AG04449 (cell line): Measurements from ENCODE around the gene FBXW8.

Source experiments
- CTCF ChIA-PET: fragments of 350-600 bp; formaldehyde crosslinking; extraction: SDS; loops from one replicate; lab custom pipeline; 2021; ENCODE audit warnings: antibody characterized with exemption; lab: Yijun Ruan, JAX
- POLR2A ChIA-PET: fragments of 400-600, 350-600 bp; formaldehyde crosslinking; extraction: SDS; loops from one replicate; lab custom pipeline; 2020; ENCODE audit warnings: antibody characterized with exemption, inconsistent platforms; lab: Yijun Ruan, JAX
- DNase-seq: peaks from one replicate; pipeline ENCODE4 v3.0.0-alpha.2; 2010; ENCODE audit warnings: low read depth, low spot score
- H3K4me3 ChIP-seq: 2 replicates; pipeline ENCODE4 v1.5.1; 2011; ENCODE audit warnings: low read depth, mild to moderate bottlenecking, control low read depth, low read length
- CTCF ChIP-seq: IDR thresholded peaks from one replicate; pipeline ENCODE4 v1.5.1; 2011; ENCODE audit warnings: mild to moderate bottlenecking, moderate library complexity, low read length, control low read depth, inconsistent platforms; ENCODE audit not compliant: insufficient read depth; ENCODE audit errors: missing control alignments

The FBXW8 gene

GRCh38 chr12:117034249-117034648 is 123.5 kb downstream of the FBXW8 start:
- no peak for TF ChIP-seq CTCF
- CTCF ChIA-PET = interaction anchor here (1.1 to 2.6 kb wide), 2 partner anchors 9 to 11 kb away, joined by 4 to 20 read pairs; no protein-coding TSS in a partner anchor
- no peak for DNase-seq
- POLR2A ChIA-PET = no interaction called here
- H3K4me3 ChIP-seq = no peak overlapping the region

- DNase-seq = no peak
- no peak overlapping the region for H3K4me3 ChIP-seq
- TF ChIP-seq CTCF = no peak
- CTCF ChIA-PET = interaction anchor here (2.6 kb wide), 1 partner anchor 9 kb away, joined by 20 read pairs; no protein-coding TSS in a partner anchor
- POLR2A ChIA-PET = no interaction called here
Observed at GRCh38 chr12:117034701-117035151, 124.0 kb downstream of the FBXW8 start.

GRCh38 chr12:117035287-117035686 is 124.5 kb downstream of the FBXW8 start:
- ChIA-PET CTCF (interaction anchor here (2.6 kb wide), 1 partner anchor 10 kb away, joined by 20 read pairs; no protein-coding TSS in a partner anchor), POLR2A (no interaction called here)
- no peak for DNase-seq
- no peak for TF ChIP-seq CTCF
- H3K4me3 ChIP-seq = no peak overlapping the region

GRCh38 chr12:117036046-117036445 is 125.3 kb downstream of the FBXW8 start:
- H3K4me3 ChIP-seq = no peak overlapping the region
- DNase-seq = no peak
- TF ChIP-seq CTCF = no peak
- ChIA-PET POLR2A (no interaction called here), CTCF (interaction anchor here (1.7 to 2.6 kb wide), 2 partner anchors 10 kb away, joined by 6 to 20 read pairs; no protein-coding TSS in a partner anchor)

- ChIA-PET POLR2A (no interaction called here), CTCF (interaction anchor here (0.7 to 1.7 kb wide), 3 partner anchors 11 to 13 kb away, joined by 3 to 6 read pairs (median 5); no protein-coding TSS in a partner anchor)
- no peak overlapping the region for H3K4me3 ChIP-seq
- DNase-seq = no peak
- no peak for TF ChIP-seq CTCF
Observed at GRCh38 chr12:117036547-117036946, 125.8 kb downstream of the FBXW8 start.

- CTCF ChIA-PET = interaction anchor here (0.7 to 1.7 kb wide), 5 partner anchors 12 to 179 kb away, joined by 3 to 6 read pairs (median 3); no protein-coding TSS in a partner anchor
- no peak overlapping the region for H3K4me3 ChIP-seq
- DNase-seq = no peak
- POLR2A ChIA-PET = no interaction called here
- TF ChIP-seq CTCF = no peak
Observed at GRCh38 chr12:117037289-117038022, 126.7 kb downstream of the FBXW8 start.
